A204.1 (cell line): ENCODE measurements around the gene FGF3.

Experiments
- FAIRE-seq: peaks from 2 replicates; lab custom pipeline; 2012; peaks lifted over from hg19 to GRCh38; lab: Jason Lieb, UNC

Gene FGF3

DNA sequence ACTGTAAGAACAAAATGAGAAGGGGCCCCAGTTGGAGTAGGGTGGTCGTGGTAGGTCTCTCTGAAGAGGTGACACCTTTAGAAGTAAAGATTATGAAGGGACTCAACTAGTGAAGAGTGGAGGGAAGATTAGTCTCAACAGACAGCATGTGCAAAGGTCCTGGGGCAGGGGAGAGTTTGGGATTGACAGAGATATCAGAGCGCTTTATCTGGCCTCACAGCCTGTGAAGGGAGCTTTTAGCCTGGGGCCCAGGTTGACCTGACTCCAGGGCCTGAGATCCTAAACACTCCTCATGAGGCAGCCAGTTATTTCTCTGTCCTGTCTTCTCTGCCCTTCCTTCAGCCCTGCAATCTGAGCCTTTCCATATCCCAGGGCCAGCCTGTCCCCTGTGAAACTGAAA is 16.2 kb downstream of the FGF3 start:
- no peak for FAIRE-seq

GRCh38 chr11:69802590-69802989 is 16.6 kb downstream of the FGF3 start:
- FAIRE-seq, result no peak

GRCh38 chr11:69801513-69802335 is 17.5 kb downstream of the FGF3 start:
- no peak for FAIRE-seq

GRCh38 chr11:69800278-69800677 is 18.9 kb downstream of the FGF3 start:
- no peak for FAIRE-seq

- FAIRE-seq, result no peak
These were observed 19.6 kb downstream of the FGF3 start for GRCh38 chr11:69799582-69799981.

- no peak for FAIRE-seq
These were observed 20.1 kb downstream of the FGF3 start for GRCh38 chr11:69799097-69799496.

- no peak for FAIRE-seq
These were observed 21.3 kb downstream of the FGF3 start for GRCh38 chr11:69797737-69798528.

- FAIRE-seq, result no peak
These were observed 22.1 kb downstream of the FGF3 start for GRCh38 chr11:69797156-69797555.

GRCh38 chr11:69796063-69796462 is 23.2 kb downstream of the FGF3 start:
- FAIRE-seq, result no peak

DNA sequence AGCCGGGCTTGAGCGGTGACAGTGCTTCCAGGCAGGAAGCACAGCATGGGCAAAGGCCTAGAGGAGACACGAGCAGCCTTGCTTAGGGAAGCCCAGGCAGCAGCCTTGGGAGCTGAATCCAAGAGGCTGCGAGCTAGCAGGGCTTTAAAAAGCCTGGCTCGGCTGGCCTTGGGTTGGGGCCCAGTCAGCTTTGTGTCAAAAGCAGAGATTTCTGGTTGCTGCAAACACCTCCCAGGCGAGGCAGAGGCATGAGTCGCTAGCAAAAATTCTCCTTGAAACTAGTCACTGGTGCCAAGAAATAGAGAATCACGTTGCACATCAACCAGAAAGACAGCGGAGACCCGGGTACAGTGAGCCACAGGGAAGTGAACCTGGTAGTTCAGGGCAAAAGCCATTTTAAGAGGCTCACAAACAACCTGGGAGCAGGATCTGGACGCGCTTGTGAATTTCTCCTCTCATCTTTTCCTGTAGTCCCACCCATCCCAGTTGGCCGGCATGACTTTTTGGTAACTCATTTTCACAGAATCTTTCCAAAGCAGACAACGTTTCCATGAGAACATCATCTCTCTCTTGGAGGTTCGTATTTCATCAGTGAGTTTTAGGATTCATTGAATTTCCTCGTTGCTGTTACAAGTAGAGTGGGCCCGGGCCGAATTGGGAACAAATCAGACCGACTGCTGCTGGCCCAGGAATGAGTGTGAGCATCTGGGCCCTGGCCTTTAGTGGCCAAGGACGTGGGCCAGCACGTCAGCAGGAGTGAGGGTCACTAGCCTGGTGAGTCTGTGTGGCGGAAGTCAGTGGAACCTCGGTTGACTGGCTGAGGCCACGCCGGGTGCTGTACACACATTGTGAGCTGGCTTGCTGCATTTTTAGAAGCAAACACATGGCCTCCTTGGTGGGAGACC is 27.7 kb downstream of the FGF3 start:
- FAIRE-seq, result no peak

DNA sequence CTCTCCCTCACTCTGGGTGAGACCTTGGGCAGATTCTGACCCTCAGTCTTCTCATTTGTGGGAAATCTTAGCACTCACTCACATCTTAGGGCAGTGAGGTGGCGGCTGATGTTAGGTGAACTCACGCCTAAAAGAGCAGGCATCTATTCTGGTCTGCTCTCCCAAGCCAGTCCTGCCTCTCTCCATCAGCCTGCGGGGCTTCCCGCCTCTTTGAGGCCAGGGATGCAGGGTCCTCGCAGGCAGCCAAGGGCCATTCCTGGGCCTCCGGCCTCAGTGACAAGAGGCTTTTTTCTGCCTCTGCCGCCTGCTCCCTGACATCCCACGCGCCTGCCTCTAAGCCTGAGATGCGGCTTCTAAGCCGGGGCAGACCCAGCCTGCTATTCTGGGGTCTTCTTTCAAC is 30.3 kb downstream of the FGF3 start:
- FAIRE-seq, result no peak

DNA sequence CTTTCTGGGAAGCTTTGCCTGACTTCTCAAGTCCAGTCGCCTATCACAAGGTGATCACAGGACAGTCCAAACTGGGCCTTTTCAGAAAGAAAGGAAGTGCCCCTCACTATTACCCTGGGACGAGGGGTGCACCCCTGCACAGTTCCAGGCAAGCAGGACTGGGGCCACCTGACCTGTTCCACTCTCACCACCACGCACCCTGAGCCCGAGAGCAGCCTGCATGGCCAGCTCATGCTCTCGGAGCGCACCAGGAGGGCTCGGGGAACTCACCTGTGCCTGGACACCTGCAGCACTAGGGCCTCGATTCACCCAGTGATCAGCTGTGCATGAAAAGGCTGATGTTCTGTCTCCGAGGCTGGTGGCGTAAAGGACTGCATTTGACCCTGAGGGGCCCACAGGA is 31.3 kb downstream of the FGF3 start:
- no peak for FAIRE-seq

DNA sequence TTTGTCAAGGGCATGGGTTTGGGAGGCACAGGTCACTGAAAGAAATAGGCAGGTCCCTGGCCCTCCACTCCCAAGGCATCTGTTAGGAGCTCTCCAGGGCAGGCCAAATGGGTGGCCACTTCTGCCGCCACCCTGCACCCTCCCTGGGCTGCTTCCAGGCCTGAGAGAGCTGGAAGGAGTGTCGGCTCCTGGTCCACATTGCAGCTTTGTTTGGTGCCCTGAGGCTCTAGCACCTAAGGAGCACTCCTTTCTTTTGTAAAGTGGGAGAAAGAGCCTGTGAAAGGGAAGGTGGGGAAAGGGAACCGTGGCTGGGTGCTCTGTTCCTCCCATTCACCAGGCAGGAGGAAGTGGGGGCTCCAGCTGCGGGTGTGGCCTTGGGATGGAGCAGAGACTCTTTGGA is 31.8 kb downstream of the FGF3 start:
- FAIRE-seq, result no peak

DNA sequence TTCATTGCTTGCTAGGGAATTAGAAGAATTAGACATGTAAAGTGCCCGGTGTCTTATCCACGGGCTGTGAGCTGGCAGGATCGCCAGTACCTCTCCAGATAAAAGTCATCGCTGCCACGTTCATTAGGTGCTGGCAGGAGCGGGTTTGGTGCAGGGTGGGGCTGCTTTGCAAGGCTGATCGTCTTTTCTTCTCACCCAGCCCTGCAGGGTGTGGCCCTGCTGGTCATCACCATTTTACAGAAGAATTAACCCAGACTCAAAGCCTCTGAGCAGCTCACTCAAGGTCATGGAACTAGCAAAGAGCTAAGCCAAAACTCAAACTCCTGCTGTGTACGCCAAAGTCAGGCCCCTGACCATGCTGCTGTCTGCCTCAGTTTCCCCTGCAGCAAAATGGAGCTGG is 38.0 kb downstream of the FGF3 start:
- no peak for FAIRE-seq

DNA sequence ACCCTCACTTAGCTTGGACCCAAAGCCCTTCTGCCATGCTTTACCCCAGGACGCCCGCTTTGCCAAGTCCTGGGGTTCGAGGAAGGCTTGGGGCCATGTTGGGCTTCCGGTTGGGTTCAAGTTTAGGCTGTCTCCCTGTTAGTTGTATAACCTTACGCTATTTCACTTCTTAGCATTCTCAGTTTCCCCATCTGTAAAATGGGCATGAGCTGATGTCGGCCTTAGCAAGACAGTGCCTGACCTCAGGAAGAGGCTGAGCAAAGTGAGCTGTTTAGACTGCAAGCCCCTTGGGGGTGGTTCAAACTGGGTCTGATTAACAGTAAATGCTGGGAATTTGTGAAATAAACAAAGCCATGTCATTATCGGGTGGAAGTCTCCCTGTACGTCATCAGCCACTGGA is 40.8 kb downstream of the FGF3 start:
- FAIRE-seq, result no peak

GRCh38 chr11:69775163-69775755 is 44.0 kb downstream of the FGF3 start, which contains the start of gene FGF4:
Gene FGF4, minus strand, starts transcription at chr11:69775341. Its CDS starts 257 bp downstream, at chr11:69775084.
- no peak for FAIRE-seq

DNA sequence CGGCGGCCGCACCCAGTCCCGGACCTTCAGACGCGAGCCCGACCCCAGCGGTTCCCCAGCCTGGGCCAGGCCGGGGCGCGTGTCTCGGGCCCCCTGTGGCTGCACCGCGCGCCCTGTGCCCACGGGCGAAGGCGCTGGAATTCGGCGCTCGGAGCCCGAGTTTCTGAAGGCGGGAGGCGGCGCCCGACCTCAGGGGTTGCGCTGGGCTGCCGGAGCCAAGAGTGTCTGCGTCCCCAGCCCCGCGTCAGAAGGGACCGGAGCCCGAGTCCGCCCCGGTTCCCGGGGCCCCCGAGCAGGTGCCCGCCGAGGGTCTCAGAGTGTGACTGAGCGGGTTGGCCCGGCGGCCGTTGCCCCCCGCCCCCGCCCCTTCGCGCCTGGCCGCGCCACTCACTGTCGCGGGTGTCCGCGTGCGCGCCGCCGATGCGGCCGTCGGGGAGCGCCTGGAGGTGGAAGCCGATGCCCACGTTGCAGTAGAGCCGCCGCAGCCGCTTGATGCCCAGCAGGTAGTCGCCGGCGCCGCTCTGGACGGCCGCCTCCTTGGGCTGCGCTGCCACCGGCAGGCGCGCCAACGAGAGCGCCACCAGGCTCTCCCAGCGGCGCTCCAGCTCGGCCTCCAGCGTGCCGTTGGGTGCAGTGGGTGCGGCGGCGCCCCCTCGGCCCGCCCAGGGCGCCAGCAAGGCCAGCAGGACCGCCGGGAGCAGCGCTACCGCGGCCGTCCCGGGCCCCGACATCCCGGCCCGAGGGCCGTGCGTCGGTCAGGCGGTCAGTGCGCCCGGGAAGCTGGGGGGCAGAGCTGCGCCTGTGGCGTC is 44.7 kb downstream of the FGF3 start:
- FAIRE-seq, result no peak

GRCh38 chr11:69773626-69774353 is 45.4 kb downstream of the FGF3 start:
- FAIRE-seq, result no peak

GRCh38 chr11:69771466-69771865 is 47.8 kb downstream of the FGF3 start:
- no peak for FAIRE-seq

- FAIRE-seq, result no peak
These were observed 48.7 kb downstream of the FGF3 start for GRCh38 chr11:69770540-69770939.
